K562 (cell line): ENCODE results near the gene TLE3. TPM values are rescaled to one million over a fixed set of nuclear protein-coding genes. Genes with fewer than 3 reads are reported as not detected.

Source experiments
- ATAC-seq: fragments of 200-7000 bp; cut with Tn5 transposase; 3 replicates; pipeline ENCODE4 v1.9.1; 2020; ENCODE audit warnings: moderate library complexity
- BruUV-seq: library from RNA; stranded (reverse); fragments of 400-500 nt; replicated peaks from 2 replicates; lab custom pipeline; 2021; lab: Mats Ljungman, UMichigan
- CTCF ChIA-PET: fragments of 300-600 bp; formaldehyde crosslinking; extraction: SDS; loops from one replicate; lab custom pipeline; 2021; ENCODE audit warnings: low intra/inter-chr PET ratio; lab: Yijun Ruan, JAX
- POLR2A ChIA-PET: fragments of 300-600, 350-650 bp; sonication (Branson Sonifier 250); formaldehyde crosslinking; extraction: SDS; loops from one replicate; lab custom pipeline; 2021; ENCODE audit warnings: antibody characterized with exemption, inconsistent platforms; lab: Yijun Ruan, JAX
- DNase-seq, 4 experiments: peaks; one replicate each; pipeline versions ENCODE4 v3.0.0 to v3.0.0-alpha.2; 2011 to 2018; ENCODE audit warnings: low spot score in 3 of 4, mixed read lengths in 3 of 4; ENCODE audit errors: extremely low read depth in 1 of 4
- FAIRE-seq: peaks from 2 replicates; lab custom pipeline; 2011; peaks lifted over from hg19 to GRCh38; lab: Jason Lieb, UNC
- H2AFZ ChIP-seq: 2 replicates; pipeline ENCODE4 v1.6.0; 2011; ENCODE audit warnings: low read depth, low read length, control low read depth, inconsistent platforms
- H3K27ac ChIP-seq: fragments of 200-600 bp; 3 replicates; pipeline ENCODE4 v1.8.0; 2011; ENCODE audit warnings: low read depth, mild to moderate bottlenecking, control low read depth, inconsistent platforms, low read length, moderate library complexity, mixed read lengths; ENCODE audit errors: extremely low read depth
- H3K27me3 ChIP-seq, 2 experiments: fragments of 300-600 bp in 1 of 2; 2 replicates in 1 of 2; 3 replicates in 1 of 2; pipeline versions ENCODE4 v1.6.0 to v1.8.0; 2011; ENCODE audit warnings: inconsistent platforms in 2 of 2, low read length in 2 of 2, mild to moderate bottlenecking in 1 of 2, mixed read lengths in 1 of 2, moderate library complexity in 1 of 2; ENCODE audit not compliant: control insufficient read depth in 2 of 2, insufficient read depth in 2 of 2
- H3K36me3 ChIP-seq: fragments of 300-600 bp; 3 replicates; pipeline ENCODE4 v1.8.0; 2011; ENCODE audit warnings: mild to moderate bottlenecking, low read length, inconsistent platforms; ENCODE audit not compliant: control insufficient read depth, insufficient read depth
- H3K4me1 ChIP-seq, 2 experiments: fragments of 200-600 bp in 1 of 2; replicated peaks in 1 of 2; 2 replicates in 1 of 2; 3 replicates in 1 of 2; pipeline versions ENCODE4 v1.5.1 to v1.8.0; 2011; ENCODE audit warnings: inconsistent platforms in 2 of 2, low read length in 2 of 2, mild to moderate bottlenecking in 1 of 2, mixed read lengths in 1 of 2, moderate library complexity in 1 of 2; ENCODE audit not compliant: control insufficient read depth in 2 of 2, insufficient read depth in 2 of 2
- H3K4me2 ChIP-seq: 2 replicates; pipeline ENCODE4 v1.6.1; 2011; ENCODE audit warnings: low read length, control low read depth, inconsistent platforms, mixed read lengths; ENCODE audit not compliant: insufficient read depth
- H3K4me3 ChIP-seq: fragments of 200-600 bp; sonication (generic), shearing (Covaris generic); 2 replicates; pipeline ENCODE4 v1.5.1; 2016; ENCODE audit warnings: control low read depth, inconsistent platforms
- H3K79me2 ChIP-seq: fragments of 200-600 bp; 3 replicates; pipeline ENCODE4 v1.8.0; 2011; ENCODE audit warnings: low read length, inconsistent platforms; ENCODE audit not compliant: control insufficient read depth, insufficient read depth
- H3K9ac ChIP-seq, 2 experiments: 2 replicates each; pipeline versions ENCODE4 v1.6.0 to v1.6.1; 2011; ENCODE audit warnings: low read depth in 2 of 2, low read length in 2 of 2, control low read depth in 1 of 2, inconsistent platforms in 1 of 2, mild to moderate bottlenecking in 1 of 2, mixed read lengths in 1 of 2; ENCODE audit not compliant: insufficient read depth in 1 of 2
- H3K9me1 ChIP-seq: one replicate; pipeline ENCODE4 v1.6.0; 2011; ENCODE audit warnings: inconsistent platforms, mild to moderate bottlenecking, low read length, moderate library complexity; ENCODE audit not compliant: control insufficient read depth, insufficient read depth
- H3K9me3 ChIP-seq: replicated peaks from 2 replicates; pipeline ENCODE4 v1.5.1; 2011; ENCODE audit warnings: low read depth, low read length, inconsistent platforms; ENCODE audit not compliant: control insufficient read depth, insufficient read depth
- H4K20me1 ChIP-seq: replicated peaks from 2 replicates; pipeline ENCODE4 v1.6.1; 2011; ENCODE audit warnings: low read length, inconsistent platforms, mixed read lengths; ENCODE audit not compliant: control insufficient read depth, insufficient read depth
- CREB3 ChIP-seq: fragments of 450-650 bp; conservative IDR thresholded peaks from 2 replicates; pipeline ENCODE4 v1.6.1; 2016; ENCODE audit warnings: missing genetic modification characterization, low read depth, mild to moderate bottlenecking, missing compliant biosample characterization, moderate library complexity
- MGA ChIP-seq: fragments of 450-650 bp; IDR thresholded peaks from 2 replicates; pipeline ENCODE4 v1.6.1; 2016; ENCODE audit warnings: mild to moderate bottlenecking, moderate library complexity
- MYC ChIP-seq, 2 experiments: fragments of 250-450 bp in 1 of 2; sonication (Bioruptor Pico) in 1 of 2; IDR thresholded peaks; 2 replicates each; pipeline versions ENCODE4 v1.5.1 to v1.6.1; 2012 to 2021; ENCODE audit warnings: low read depth in 2 of 2, borderline replicate concordance in 1 of 2, improper control_type of control experiment in 1 of 2, low read length in 1 of 2, mild to moderate bottlenecking in 1 of 2, moderate library complexity in 1 of 2
- POLR2AphosphoS5 ChIP-seq: IDR thresholded peaks from 2 replicates; pipeline ENCODE4 v1.6.1; 2011; ENCODE audit warnings: mild to moderate bottlenecking, low read depth, low read length, moderate library complexity; ENCODE audit not compliant: control insufficient read depth, insufficient read depth
- WGBS: fragments of 100-300 bp; shearing (Covaris generic); methylation state at CpG from one replicate; pipeline ENCODE4 v1.1.6; 2016; ENCODE audit warnings: low coverage, mixed read lengths; ENCODE audit not compliant: insufficient coverage; ENCODE audit errors: missing lambda C conversion rate; 5-methylcytosine and 5-hydroxymethylcytosine counted together
- in situ Hi-C: fragments of 300-500 bp; cut with MboI; formaldehyde crosslinking; loops from 4 replicates; pipeline ENCODE4 v1.15.0; 2018; ENCODE audit warnings: inconsistent platforms, mixed read lengths
- intact Hi-C: fragments of 100-400 bp; cut with micrococcal nuclease; formaldehyde crosslinking; loops from 2 replicates; pipeline ENCODE4 v1.14.2; 2022
- polyA plus RNA-seq, 8 experiments: library from polyadenylated mRNA; depleted of rRNA in 4 of 8; stranded (reverse) in 5 of 8; unstranded in 3 of 8; fragments of >200 nt; fragmentation: Nextera tagmentation in 2 of 8; fragmentation: Illumina TruSeq in 1 of 8; extraction: Ambion mirVana in 2 of 8; extraction: Trizol in 1 of 8; gene quantifications; 2 replicates each; pipeline versions ENCODE4 v1.2.1 to v1.2.3, GENCODE V29; 2011 to 2014; ENCODE audit warnings: inconsistent platforms in 1 of 8, missing spikeins in 1 of 8
- total RNA-seq, 7 experiments: library from RNA; depleted of rRNA in 6 of 7; stranded (reverse); fragments of >200 nt in 6 of 7; fragmentation: Illumina TruSeq in 2 of 7; extraction: Trizol in 2 of 7; gene quantifications; 2 replicates each; pipeline versions ENCODE4 v1.2.1 to v1.2.3, GENCODE V29; 2011 to 2021; ENCODE audit warnings: low replicate concordance in 1 of 7

TLE3 gene
- total and polyA plus RNA-seq, 9 of the 15 experiments (the other 6 are each of a cell fraction or from before 2014, with no cell fraction given), result 1.5 to 84.2 (median 14.1) TPM

GRCh38 chr15:69999392-70000085, 98.2 kb downstream of the TLE3 start (continued):
- TF ChIP-seq POLR2AphosphoS5 (no peak), MYC (IDR thresholded peaks at IDR 0.05; ENCODE audit: low read depth, low read length) (no peak), MYC (CRISPR knock-in tag; IDR thresholded peaks at IDR 0.05; ENCODE audit: borderline replicate concordance, low read depth) (no peak), CREB3 (no peak)

GRCh38 chr15:69998541-69999391, 99.0 kb downstream of the TLE3 start:
- in situ Hi-C loops (no loop called here), intact Hi-C loops (no loop called here)
- Histone ChIP-seq H3K9me1 (no peaks in the 10 kb centered on the region), H4K20me1 (no peaks in the 10 kb centered on the region; the same call in 1 of the 2 replicates), H3K4me3 (no peak overlapping the region), H3K9me3 (no peaks in the 10 kb centered on the region), H3K4me2 (no peak overlapping the region), H2AFZ (no peak overlapping the region), H3K36me3 (no peaks in the 10 kb centered on the region), H3K4me1 (no peaks in the 10 kb centered on the region; a peak in 1 of 5 replicates), H3K27me3 (peaks cover 16 to 38% of the 10 kb centered on the region in 2 experiments; a peak in 4 of 5 replicates), H3K79me2 (no peaks in the 10 kb centered on the region), H3K27ac (no peak overlapping the region), H3K9ac (no peak overlapping the region; a peak in 2 of 4 replicates)
- ChIA-PET CTCF (no interaction called here), POLR2A (interaction anchor here (0.7 kb wide), 1 partner anchor 324 kb away, joined by 4 read pairs; no protein-coding TSS in a partner anchor)
- under 1% methylated on average over 15 of the region's 15 CpGs for WGBS
- DNase-seq (no peak), FAIRE-seq (no peak), ATAC-seq (no peak; the same call in 2 of the 3 replicates)
- no TSS peak for BruUV-seq
- TF ChIP-seq MGA, result no peak
